Endothelial cell of umbilical vein (primary cell): ENCODE results near the gene MPEG1. TPM values are rescaled to one million over a fixed set of nuclear protein-coding genes. Genes with fewer than 3 reads are reported as not detected.

Experiments used
- BruUV-seq: library from RNA; stranded (reverse); fragments of 400-500 nt; replicated peaks from 2 replicates; lab custom pipeline; 2021; lab: Mats Ljungman, UMichigan
- CTCF ChIA-PET: fragments of 300-600, 350-600 bp; sonication (Branson Sonifier 250); formaldehyde crosslinking; loops from one replicate; lab custom pipeline; 2021; ENCODE audit warnings: antibody characterized with exemption, inconsistent platforms; lab: Charles Lee
- POLR2A ChIA-PET: fragments of 300-600, 350-600 bp; sonication (Branson Sonifier 250); formaldehyde crosslinking; loops from one replicate; lab custom pipeline; 2021; ENCODE audit warnings: antibody characterized with exemption, inconsistent platforms; lab: Charles Lee
- DNase-seq: peaks from one replicate; pipeline ENCODE4 v3.0.0-alpha.2; 2011; ENCODE audit warnings: low read depth, low spot score
- FAIRE-seq: peaks from 2 replicates; lab custom pipeline; 2011; peaks lifted over from hg19 to GRCh38; lab: Jason Lieb, UNC
- H2AFZ ChIP-seq: 2 replicates; pipeline ENCODE4 v1.6.0; 2012; ENCODE audit warnings: low read depth, low read length, control low read depth, inconsistent platforms
- H3K27ac ChIP-seq: 2 replicates; pipeline ENCODE4 v1.5.1; 2011; ENCODE audit warnings: low read depth, mild to moderate bottlenecking, control low read depth, low read length, moderate library complexity; ENCODE audit not compliant: insufficient read depth
- H3K27me3 ChIP-seq, 2 experiments: 2 replicates each; pipeline versions ENCODE4 v1.6.0 to v1.6.1; 2011; ENCODE audit warnings: low read length in 2 of 2, mixed read lengths in 1 of 2; ENCODE audit not compliant: control insufficient read depth in 2 of 2, insufficient read depth in 2 of 2
- H3K36me3 ChIP-seq, 2 experiments: 2 replicates in 1 of 2; 3 replicates in 1 of 2; pipeline ENCODE4 v1.5.1; 2011; ENCODE audit warnings: low read length in 2 of 2, mild to moderate bottlenecking in 1 of 2, moderate library complexity in 1 of 2; ENCODE audit not compliant: control insufficient read depth in 2 of 2, insufficient read depth in 2 of 2; ENCODE audit errors: extremely low read depth in 1 of 2
- H3K4me1 ChIP-seq: 3 replicates; pipeline ENCODE4 v1.5.1; 2011; ENCODE audit warnings: mild to moderate bottlenecking, low read length; ENCODE audit not compliant: control insufficient read depth, insufficient read depth; ENCODE audit errors: extremely low read depth
- H3K4me2 ChIP-seq: 2 replicates; pipeline ENCODE4 v1.6.1; 2011; ENCODE audit warnings: low read length, control low read depth, mixed read lengths; ENCODE audit not compliant: insufficient read depth
- H3K4me3 ChIP-seq, 3 experiments: fragments of 200-600 bp in 1 of 3; sonication (generic), shearing (Covaris generic) in 1 of 3; replicated peaks in 1 of 3; 2 replicates each; pipeline ENCODE4 v1.5.1; 2011 to 2016; ENCODE audit warnings: control low read depth in 3 of 3, low read length in 3 of 3, mild to moderate bottlenecking in 2 of 3, inconsistent platforms in 1 of 3, low read depth in 1 of 3, moderate library complexity in 1 of 3; ENCODE audit not compliant: insufficient read depth in 1 of 3
- H3K79me2 ChIP-seq: 2 replicates; pipeline ENCODE4 v1.6.0; 2012; ENCODE audit warnings: low read length, inconsistent platforms; ENCODE audit not compliant: control insufficient read depth, insufficient read depth
- H3K9ac ChIP-seq: replicated peaks from 2 replicates; pipeline ENCODE3; 2011; ENCODE audit warnings: low read length, control low read depth; ENCODE audit not compliant: insufficient read depth; ENCODE audit errors: extremely low read depth
- H3K9me1 ChIP-seq: replicated peaks from 3 replicates; pipeline ENCODE4 v1.6.0; 2011; ENCODE audit warnings: mild to moderate bottlenecking, low read length; ENCODE audit not compliant: control insufficient read depth, insufficient read depth; ENCODE audit errors: extremely low read depth
- H3K9me3 ChIP-seq: replicated peaks from 2 replicates; pipeline ENCODE4 v1.5.1; 2012; ENCODE audit warnings: low read length, inconsistent platforms; ENCODE audit not compliant: control insufficient read depth, insufficient read depth
- H4K20me1 ChIP-seq: replicated peaks from 2 replicates; pipeline ENCODE3; 2011; ENCODE audit warnings: mild to moderate bottlenecking, low read length; ENCODE audit not compliant: control insufficient read depth, insufficient read depth; ENCODE audit errors: extremely low read depth
- FOS ChIP-seq: IDR thresholded peaks from 2 replicates; pipeline ENCODE4 v1.6.1; 2011; ENCODE audit warnings: mild to moderate bottlenecking, low read length, moderate library complexity, borderline replicate concordance; ENCODE audit not compliant: insufficient read depth
- JUN ChIP-seq: IDR thresholded peaks from 2 replicates; pipeline ENCODE4 v1.6.1; 2011; ENCODE audit warnings: borderline replicate concordance, low read depth; ENCODE audit not compliant: insufficient read length, insufficient read depth
- MYC ChIP-seq: IDR thresholded peaks from one replicate; pipeline ENCODE4 v1.6.1; 2011; ENCODE audit warnings: mild to moderate bottlenecking, low read depth, low read length
- POLR2A ChIP-seq: IDR thresholded peaks from 2 replicates; pipeline ENCODE4 v1.6.1; 2012; ENCODE audit warnings: low read depth, mild to moderate bottlenecking, control low read depth, low read length
- dilution Hi-C: fragments of 300-500 bp; cut with MboI; formaldehyde crosslinking; loops from one replicate; pipeline ENCODE4 v1.15.0; 2019; ENCODE audit warnings: low sequenced_read_pairs; ENCODE audit not compliant: extremely low pct_ligation_motif_present
- intact Hi-C: fragments of 100-400 bp; cut with micrococcal nuclease; formaldehyde crosslinking; loops from one replicate; pipeline ENCODE4 v1.10.0; 2022
- polyA plus RNA-seq, 4 experiments: library from polyadenylated mRNA; depleted of rRNA in 3 of 4; stranded (reverse) in 3 of 4; unstranded in 1 of 4; fragments of >200 nt; gene quantifications; 2 replicates each; pipeline versions ENCODE4 v1.2.1 to v1.2.3, GENCODE V29; 2011 to 2012; ENCODE audit warnings: missing spikeins in 1 of 4
- total RNA-seq: library from RNA; stranded (reverse); gene quantifications from 2 replicates; pipeline ENCODE4 v1.2.3, GENCODE V29; 2021
- TF ChIP-seq, protein P1 (sequence below), 2 donors: IDR thresholded peaks; 1 replicate in 1 of 2; 2 replicates in 1 of 2; pipeline ENCODE4 v1.5.1; 2011; ENCODE audit warnings: low read length in 2 of 2, mild to moderate bottlenecking in 2 of 2, moderate library complexity in 2 of 2, control low read depth in 1 of 2, inconsistent platforms in 1 of 2, low read depth in 1 of 2; ENCODE audit not compliant: insufficient read depth in 1 of 2; ENCODE audit errors: extremely low read depth in 1 of 2

MPEG1 gene
- total and polyA plus RNA-seq, 2 donors (not counting 3 experiments of a cell fraction or from before 2014, with no cell fraction given) = not detected

DNA sequence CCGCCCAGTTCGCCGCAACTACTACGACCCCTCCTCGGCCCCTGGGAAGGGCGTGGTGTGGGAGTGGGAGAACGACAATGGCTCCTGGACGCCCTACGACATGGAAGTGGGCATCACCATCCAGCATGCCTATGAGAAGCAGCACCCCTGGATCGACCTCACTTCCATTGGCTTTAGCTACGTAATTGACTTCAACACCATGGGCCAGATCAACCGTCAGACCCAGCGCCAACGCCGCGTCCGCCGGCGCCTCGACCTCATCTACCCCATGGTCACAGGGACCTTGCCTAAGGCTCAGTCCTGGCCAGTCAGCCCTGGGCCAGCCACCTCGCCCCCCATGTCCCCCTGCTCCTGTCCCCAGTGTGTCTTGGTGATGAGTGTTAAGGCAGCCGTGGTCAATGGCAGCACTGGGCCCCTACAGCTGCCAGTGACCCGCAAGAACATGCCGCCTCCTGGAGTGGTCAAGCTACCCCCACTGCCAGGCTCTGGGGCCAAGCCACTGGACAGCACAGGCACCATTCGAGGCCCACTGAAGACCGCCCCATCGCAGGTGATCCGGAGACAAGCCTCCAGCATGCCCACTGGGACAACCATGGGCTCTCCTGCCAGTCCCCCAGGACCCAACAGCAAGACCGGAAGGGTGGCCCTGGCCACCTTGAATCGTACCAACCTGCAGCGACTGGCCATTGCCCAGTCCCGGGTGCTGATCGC lies 30.8 kb downstream of the MPEG1 start:
- TF ChIP-seq MYC = no peak
- Histone ChIP-seq H3K4me2 (no peak overlapping the region), H3K36me3 (no peaks in the 10 kb centered on the region), H3K27me3 (peaks cover 6 to 15% of the 10 kb centered on the region in 2 experiments), H4K20me1 (no peaks in the 10 kb centered on the region), H3K4me1 (no peaks in the 10 kb centered on the region), H3K79me2 (no peaks in the 10 kb centered on the region), H3K9me3 (no peaks in the 10 kb centered on the region), H3K9me1 (no peaks in the 10 kb centered on the region), H3K4me3 (no peak overlapping the region), H3K9ac (no peak overlapping the region), H2AFZ (no peak overlapping the region), H3K27ac (no peak overlapping the region)
- BruUV-seq = no TSS peak
- DNase-seq (no peak), FAIRE-seq (no peak)
- ChIA-PET CTCF (interaction anchor here (1.5 to 2.0 kb wide), 2 partner anchors 25 to 103 kb away, joined by 3 to 6 read pairs; no protein-coding TSS in a partner anchor), POLR2A (no interaction called here)
- intact Hi-C loops = no loop called here
- dilution Hi-C loops = no loop called here

DNA sequence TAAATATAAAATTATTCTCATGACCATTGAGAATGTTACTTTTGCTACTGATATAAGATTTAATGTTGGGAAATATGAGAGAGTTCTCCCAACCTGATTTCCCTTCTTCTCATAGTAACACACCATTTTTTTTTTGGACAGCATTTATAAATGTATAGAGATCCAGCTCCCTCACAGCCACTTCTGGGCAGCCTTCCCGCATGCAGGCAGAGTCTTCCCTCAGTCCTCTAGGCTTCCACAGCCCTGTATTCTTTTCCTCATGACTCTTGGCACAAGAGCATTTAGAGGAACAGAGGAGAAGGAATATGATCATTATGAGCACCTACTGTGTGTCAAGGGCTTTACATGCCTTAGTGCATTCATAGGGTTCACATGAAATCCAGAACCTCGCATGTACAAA lies 31.8 kb downstream of the MPEG1 start:
- H3K36me3 ChIP-seq = no peaks in the 10 kb centered on the region

More for the DNA sequence above, 31.8 kb downstream of the MPEG1 start:
- BruUV-seq = no TSS peak
- no peaks in the 10 kb centered on the region for H3K79me2 ChIP-seq
- ChIA-PET POLR2A (no interaction called here), CTCF (interaction anchor here (0.9 to 2.0 kb wide), 4 partner anchors 9 to 104 kb away, joined by 3 to 18 read pairs (median 4); partner anchors contain the start of gene DTX4)
- H3K9me3 ChIP-seq = no peaks in the 10 kb centered on the region
- no peak for TF ChIP-seq FOS
- TF ChIP-seq, protein P1, sequence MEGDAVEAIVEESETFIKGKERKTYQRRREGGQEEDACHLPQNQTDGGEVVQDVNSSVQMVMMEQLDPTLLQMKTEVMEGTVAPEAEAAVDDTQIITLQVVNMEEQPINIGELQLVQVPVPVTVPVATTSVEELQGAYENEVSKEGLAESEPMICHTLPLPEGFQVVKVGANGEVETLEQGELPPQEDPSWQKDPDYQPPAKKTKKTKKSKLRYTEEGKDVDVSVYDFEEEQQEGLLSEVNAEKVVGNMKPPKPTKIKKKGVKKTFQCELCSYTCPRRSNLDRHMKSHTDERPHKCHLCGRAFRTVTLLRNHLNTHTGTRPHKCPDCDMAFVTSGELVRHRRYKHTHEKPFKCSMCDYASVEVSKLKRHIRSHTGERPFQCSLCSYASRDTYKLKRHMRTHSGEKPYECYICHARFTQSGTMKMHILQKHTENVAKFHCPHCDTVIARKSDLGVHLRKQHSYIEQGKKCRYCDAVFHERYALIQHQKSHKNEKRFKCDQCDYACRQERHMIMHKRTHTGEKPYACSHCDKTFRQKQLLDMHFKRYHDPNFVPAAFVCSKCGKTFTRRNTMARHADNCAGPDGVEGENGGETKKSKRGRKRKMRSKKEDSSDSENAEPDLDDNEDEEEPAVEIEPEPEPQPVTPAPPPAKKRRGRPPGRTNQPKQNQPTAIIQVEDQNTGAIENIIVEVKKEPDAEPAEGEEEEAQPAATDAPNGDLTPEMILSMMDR (IDR thresholded peaks at IDR 0.05; ENCODE audit: extremely low read depth in 1 of 2, insufficient read depth in 1 of 2, low read depth in 1 of 2, low read length in 2 of 2) = no peak
- TF ChIP-seq POLR2A = no peak
- no peak for TF ChIP-seq JUN
- no peaks in the 10 kb centered on the region for H3K4me1 ChIP-seq
- no peak overlapping the region for H3K4me3 ChIP-seq
- no peak overlapping the region for H2AFZ ChIP-seq
- H3K27me3 ChIP-seq = peaks cover 6 to 15% of the 10 kb centered on the region in 2 experiments
- H3K27ac ChIP-seq = no peak overlapping the region
- dilution Hi-C loops (no loop called here), intact Hi-C loops (no loop called here)
- no peak overlapping the region for H3K9ac ChIP-seq
- DNase-seq = no peak
- no peak for FAIRE-seq
- H3K9me1 ChIP-seq = no peaks in the 10 kb centered on the region
- H4K20me1 ChIP-seq = no peaks in the 10 kb centered on the region
- H3K4me2 ChIP-seq = no peak overlapping the region
